ENCODE measurements around the gene DENND1B. TPM values are rescaled to one million over a fixed set of nuclear protein-coding genes. Genes with fewer than 3 reads are reported as not detected.

DENND1B gene
- total and polyA plus RNA-seq, 2 of the 8 experiments (the other 6 are each of a cell fraction or from before 2014, with no cell fraction given), result 0.74 to 3.3 TPM

DNA sequence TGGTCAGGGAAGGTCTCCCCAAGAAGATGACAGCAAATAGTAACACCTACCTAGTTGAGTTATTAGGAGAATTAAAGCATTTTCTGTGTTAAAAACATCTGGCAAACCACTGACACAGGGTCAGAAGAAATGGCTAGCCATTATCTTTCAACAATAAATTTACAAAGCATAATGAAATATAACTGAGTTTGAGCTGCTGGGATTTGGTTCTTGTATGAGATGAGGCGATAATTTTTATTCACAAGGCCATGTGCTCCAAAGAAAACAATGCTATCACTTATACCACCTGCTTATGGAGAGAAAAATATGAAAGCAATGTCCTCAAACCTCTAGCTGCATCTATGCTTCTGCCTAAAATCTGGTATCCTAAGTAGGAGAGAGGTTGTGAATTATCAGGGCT lies 304.9 kb downstream of the DENND1B start (continued):
- TF ChIP-seq NANOG (IDR thresholded peaks at IDR 0.05; ENCODE audit: insufficient read depth, low read depth, low read length, poor library complexity, severe bottlenecking) (no peak), RXRA (IDR thresholded peaks at IDR 0.05; ENCODE audit: insufficient read depth, low read depth, low read length) (no peak), CHD2 (IDR thresholded peaks at IDR 0.05; ENCODE audit: low read length) (no peak), SP2 (IDR thresholded peaks at IDR 0.05; ENCODE audit: low read length) (no peak), JUND (IDR thresholded peaks at IDR 0.05; ENCODE audit: low read length) (no peak), CHD1 (IDR thresholded peaks at IDR 0.05; ENCODE audit: low read depth, low read length) (no peak)

Data from H1 (cell line).